GM18502 (cell line): Measurements from ENCODE around the gene GOLGA8T.
"Not testable (repeated sequence)": the region's sequence is repeated elsewhere in the genome, so short reads cannot be mapped to it uniquely, and the experiment has no call there.

Experiments used
- ATAC-seq: cut with Tn5 transposase; IDR thresholded peaks from one replicate; pipeline ENCODE4 v1.9.1; 2021; ENCODE audit warnings: mild to moderate bottlenecking; ENCODE audit not compliant: unreplicated experiment, poor library complexity

GOLGA8T gene

GRCh38 chr15:30134751-30135150 is at the start of gene GOLGA8T:
GOLGA8T (plus strand) TSS chr15:30135051; CDS start chr15:30135149, 98 bp downstream.
- not testable (repeated sequence) for ATAC-seq

- ATAC-seq = not testable (repeated sequence)
Measured at GRCh38 chr15:30097827-30098226, 37.0 kb upstream of the GOLGA8T start.

- ATAC-seq = not testable (repeated sequence)
Measured at GRCh38 chr15:30102890-30103289, 32.0 kb upstream of the GOLGA8T start.

- ATAC-seq = not testable (repeated sequence)
Measured at GRCh38 chr15:30103941-30104507, 30.8 kb upstream of the GOLGA8T start.

- ATAC-seq = not testable (repeated sequence)
Measured at GRCh38 chr15:30110591-30110990, 24.3 kb upstream of the GOLGA8T start.

- ATAC-seq = not testable (repeated sequence)
Measured at GRCh38 chr15:30130066-30130465, 4.8 kb upstream of the GOLGA8T start.

- ATAC-seq = not testable (repeated sequence)
Measured at GRCh38 chr15:30143246-30143645, 8.4 kb downstream of the GOLGA8T start.

- ATAC-seq = not testable (repeated sequence)
Measured at GRCh38 chr15:30149891-30150290, 15.0 kb downstream of the GOLGA8T start.

- ATAC-seq = not testable (repeated sequence)
Measured at GRCh38 chr15:30162479-30163357, 27.9 kb downstream of the GOLGA8T start.

GRCh38 chr15:30163759-30164158 is 28.9 kb downstream of the GOLGA8T start:
- not testable (repeated sequence) for ATAC-seq

- ATAC-seq = not testable (repeated sequence)
Measured at GRCh38 chr15:30164257-30164656, 29.4 kb downstream of the GOLGA8T start.

GRCh38 chr15:30167403-30167802 is 32.6 kb downstream of the GOLGA8T start:
- not testable (repeated sequence) for ATAC-seq

GRCh38 chr15:30167886-30168285 is 33.0 kb downstream of the GOLGA8T start:
- not testable (repeated sequence) for ATAC-seq

GRCh38 chr15:30171452-30171851 is 36.6 kb downstream of the GOLGA8T start:
- ATAC-seq = not testable (repeated sequence)

GRCh38 chr15:30173041-30173608 is 38.3 kb downstream of the GOLGA8T start:
- peak; percentile 73 for ATAC-seq

GRCh38 chr15:30175291-30175690 is 40.4 kb downstream of the GOLGA8T start:
- not testable (repeated sequence) for ATAC-seq

- ATAC-seq = not testable (repeated sequence)
Measured at GRCh38 chr15:30176613-30177012, 41.8 kb downstream of the GOLGA8T start.

GRCh38 chr15:30179814-30180213 is 45.0 kb downstream of the GOLGA8T start:
- ATAC-seq = not testable (repeated sequence)

- ATAC-seq = not testable (repeated sequence)
Measured at GRCh38 chr15:30185495-30185894, 50.6 kb downstream of the GOLGA8T start.

- ATAC-seq = not testable (repeated sequence)
Measured at GRCh38 chr15:30187429-30187828, 52.6 kb downstream of the GOLGA8T start.

GRCh38 chr15:30189754-30190153 is 54.9 kb downstream of the GOLGA8T start:
- not testable (repeated sequence) for ATAC-seq
